CD4-positive, CD25-positive, alpha-beta regulatory T cell (primary cell): ENCODE data around the gene CDCP2. TPM values are rescaled to one million over a fixed set of nuclear protein-coding genes. Genes with fewer than 3 reads are reported as not detected.

ENCODE experiments used
- ATAC-seq, 2 donors: fragments of 150-1000 bp; cut with Tn5 transposase; one replicate each; pipeline ENCODE4 v1.10.0; 2021; ENCODE audit warnings: low read depth in 2 of 2, moderate number of reproducible peaks in 2 of 2, moderate library complexity in 1 of 2
- DNase-seq, 3 donors: peaks; one replicate each; pipeline versions ENCODE4 v3.0.0 to v3.0.0-alpha.2; 2012 to 2022; ENCODE audit warnings: mixed read lengths in 1 of 3
- H3K27ac ChIP-seq: one replicate; pipeline ENCODE4 v1.7.0; 2013; ENCODE audit warnings: mild to moderate bottlenecking, low read length; ENCODE audit not compliant: insufficient read depth, poor library complexity, severe bottlenecking
- H3K27me3 ChIP-seq: one replicate; pipeline ENCODE4 v1.7.0; 2013; ENCODE audit warnings: low read length; ENCODE audit not compliant: control insufficient read depth, insufficient read depth
- H3K36me3 ChIP-seq: one replicate; pipeline ENCODE4 v1.7.0; 2013; ENCODE audit warnings: mild to moderate bottlenecking, low read length, moderate library complexity; ENCODE audit not compliant: control insufficient read depth, insufficient read depth
- H3K4me1 ChIP-seq: 2 replicates; pipeline ENCODE4 v1.7.0; 2013; ENCODE audit warnings: mild to moderate bottlenecking, low read length; ENCODE audit not compliant: insufficient read depth, control insufficient read depth, poor library complexity, severe bottlenecking
- H3K4me3 ChIP-seq: one replicate; pipeline ENCODE4 v1.7.0; 2013; ENCODE audit warnings: low read depth, mild to moderate bottlenecking, low read length, moderate library complexity
- H3K9me3 ChIP-seq, 2 experiments: 1 replicate in 1 of 2; 2 replicates in 1 of 2; pipeline ENCODE4 v1.7.0; 2013; ENCODE audit warnings: low read length in 2 of 2, mild to moderate bottlenecking in 1 of 2, moderate library complexity in 1 of 2; ENCODE audit not compliant: control insufficient read depth in 2 of 2
- H3K27ac Mint-ChIP-seq, 3 donors: one replicate each; pipeline ENCODE4 v1.8.0; 2020 to 2022; ENCODE audit warnings: mild to moderate bottlenecking in 3 of 3, mixed read lengths in 3 of 3, moderate library complexity in 2 of 3
- H3K27me3 Mint-ChIP-seq: one replicate; pipeline ENCODE4 v1.8.0; 2022; ENCODE audit warnings: mild to moderate bottlenecking, mixed read lengths
- H3K36me3 Mint-ChIP-seq: one replicate; pipeline ENCODE4 v1.8.0; 2020; ENCODE audit warnings: mixed read lengths
- H3K4me1 Mint-ChIP-seq, 4 donors: one replicate each; pipeline ENCODE4 v1.8.0; 2020 to 2022; ENCODE audit warnings: mixed read lengths in 4 of 4, mild to moderate bottlenecking in 1 of 4
- H3K4me3 Mint-ChIP-seq, 4 donors: one replicate each; pipeline ENCODE4 v1.8.0; 2020 to 2022; ENCODE audit warnings: mild to moderate bottlenecking in 4 of 4, mixed read lengths in 4 of 4, moderate library complexity in 3 of 4
- H3K9me3 Mint-ChIP-seq, 7 donors: one replicate each; pipeline ENCODE4 v1.8.0; 2020 to 2022; ENCODE audit warnings: mixed read lengths in 7 of 7, mild to moderate bottlenecking in 3 of 7, moderate library complexity in 2 of 7
- polyA plus RNA-seq, 4 donors: library from polyadenylated mRNA; unstranded; fragments of 300-500 nt; fragmentation: Illumina TruSeq; gene quantifications; one replicate each; pipeline ENCODE4 v1.2.3, GENCODE V29; 2021
- total RNA-seq: library from RNA; stranded (reverse); gene quantifications from one replicate; pipeline ENCODE4 v1.2.3, GENCODE V29; 2022

Gene CDCP2
- total and polyA plus RNA-seq, 5 donors from 2014 or later = 0.15 TPM; not detected in 4

GRCh38 chr1:54091666-54092065 lies 61.1 kb downstream of the CDCP2 start:
- no peak overlapping the region for H3K4me3 ChIP-seq
- H3K27me3 ChIP-seq = no peaks in the 10 kb centered on the region
- Mint-ChIP-seq H3K36me3 (peaks cover 35% of the 10 kb centered on the region), H3K4me1 (peaks cover 0 to 8% (median 3%) of the 10 kb centered on the region in 4 donors), H3K27ac (no peak overlapping the region), H3K9me3 (no peaks in the 10 kb centered on the region), H3K27me3 (no peaks in the 10 kb centered on the region), H3K4me3 (no peak overlapping the region)
- ATAC-seq (no peak), DNase-seq (no peak)
- peaks cover 25% of the 10 kb centered on the region for H3K36me3 ChIP-seq
- no peaks in the 10 kb centered on the region for H3K9me3 ChIP-seq
- H3K27ac ChIP-seq = no peak overlapping the region
- H3K4me1 ChIP-seq = no peaks in the 10 kb centered on the region

GRCh38 chr1:54088385-54088784 lies 64.4 kb downstream of the CDCP2 start:
- peaks cover 20% of the 10 kb centered on the region for H3K36me3 Mint-ChIP-seq
- Histone ChIP-seq H3K4me3 (no peak overlapping the region), H3K9me3 (no peaks in the 10 kb centered on the region), H3K36me3 (peaks cover 13% of the 10 kb centered on the region), H3K27ac (no peak overlapping the region), H3K27me3 (no peaks in the 10 kb centered on the region), H3K4me1 (no peaks in the 10 kb centered on the region)
- H3K27me3 Mint-ChIP-seq = no peaks in the 10 kb centered on the region
- ATAC-seq (no peak), DNase-seq (no peak)
- no peaks in the 10 kb centered on the region for H3K9me3 Mint-ChIP-seq
- peaks cover 0 to 12% (median 4%) of the 10 kb centered on the region in 4 donors for H3K4me1 Mint-ChIP-seq
- H3K4me3 Mint-ChIP-seq = no peak overlapping the region
- H3K27ac Mint-ChIP-seq = no peak overlapping the region

- H3K27ac Mint-ChIP-seq = peak overlapping the region in 1 of 3 donors; percentile 45
- no peaks in the 10 kb centered on the region for H3K9me3 ChIP-seq
- no peaks in the 10 kb centered on the region for H3K9me3 Mint-ChIP-seq
- no peaks in the 10 kb centered on the region for H3K4me1 ChIP-seq
- H3K4me1 Mint-ChIP-seq = peaks cover 0 to 18% (median 5%) of the 10 kb centered on the region in 4 donors
- H3K27me3 ChIP-seq = no peaks in the 10 kb centered on the region
- H3K36me3 Mint-ChIP-seq = peaks cover 18% of the 10 kb centered on the region
- no peak for ATAC-seq
- no peak overlapping the region for H3K4me3 ChIP-seq
- H3K27me3 Mint-ChIP-seq = no peaks in the 10 kb centered on the region
- no peak overlapping the region for H3K4me3 Mint-ChIP-seq
- peaks cover 8% of the 10 kb centered on the region for H3K36me3 ChIP-seq
- no peak for DNase-seq
- H3K27ac ChIP-seq = no peak overlapping the region
Observed at GRCh38 chr1:54086754-54087153, 66.0 kb downstream of the CDCP2 start.

- H3K27ac ChIP-seq = no peak overlapping the region
- H3K36me3 ChIP-seq = peaks cover 7% of the 10 kb centered on the region
- ATAC-seq (no peak), DNase-seq (no peak)
- Mint-ChIP-seq H3K27ac (no peak overlapping the region), H3K9me3 (no peaks in the 10 kb centered on the region), H3K36me3 (peaks cover 18% of the 10 kb centered on the region), H3K27me3 (no peaks in the 10 kb centered on the region), H3K4me3 (no peak overlapping the region), H3K4me1 (peaks cover 0 to 23% (median 8%) of the 10 kb centered on the region in 4 donors)
- no peaks in the 10 kb centered on the region for H3K9me3 ChIP-seq
- no peaks in the 10 kb centered on the region for H3K27me3 ChIP-seq
- H3K4me3 ChIP-seq = no peak overlapping the region
- H3K4me1 ChIP-seq = no peaks in the 10 kb centered on the region
Observed at GRCh38 chr1:54084794-54085193, 68.0 kb downstream of the CDCP2 start.

Other genes with a start within 250 kb of the CDCP2 start
- 23.0 TPM for gene IFT25, start 207.3 kb downstream of the CDCP2 start, total RNA-seq
- 10 to 100 TPM; 57.6 to 74.7 (median 66.6) TPM for gene IFT25, start 207.3 kb downstream of the CDCP2 start, polyA plus RNA-seq
- 6.9 TPM for gene LRRC42, start 206.7 kb downstream of the CDCP2 start, total RNA-seq
- 10 to 100 TPM in 1 of 4 donors, 1 to 10 TPM in 3; 7.3 to 11.9 (median 8.4) TPM for gene LRRC42, start 206.7 kb downstream of the CDCP2 start, polyA plus RNA-seq
- gene LDLRAD1, start 134.8 kb downstream of the CDCP2 start, total RNA-seq = not detected
- not detected for gene LDLRAD1, start 134.8 kb downstream of the CDCP2 start, polyA plus RNA-seq
- gene TMEM59, start 99.8 kb downstream of the CDCP2 start, total RNA-seq = 180 TPM
- gene TMEM59, start 99.8 kb downstream of the CDCP2 start, polyA plus RNA-seq = 100 to 1,000 TPM; 605 to 863 (median 688) TPM
- 8.4 TPM for gene TCEANC2, start 99.4 kb downstream of the CDCP2 start, total RNA-seq
- gene TCEANC2, start 99.4 kb downstream of the CDCP2 start, polyA plus RNA-seq = 1 to 10 TPM; 3.6 to 6.9 (median 6.2) TPM
- gene CYB5RL, start 47.0 kb upstream of the CDCP2 start, total RNA-seq = 3.7 TPM
- 1 to 10 TPM; 1.1 to 4.8 (median 3.1) TPM for gene CYB5RL, start 47.0 kb upstream of the CDCP2 start, polyA plus RNA-seq
- 34.5 TPM for gene MRPL37, start 47.2 kb upstream of the CDCP2 start, total RNA-seq
- gene MRPL37, start 47.2 kb upstream of the CDCP2 start, polyA plus RNA-seq = 10 to 100 TPM; 62.0 to 66.7 (median 65.3) TPM